ENCODE results near the gene NMUR1.
"Not testable (repeated sequence)": the region's sequence is repeated elsewhere in the genome, so short reads cannot be mapped to it uniquely, and the experiment has no call there.

Gene NMUR1

GRCh38 chr2:231530099-231531011 is at the start of gene NMUR1:
Gene NMUR1, minus strand, starts transcription at chr2:231530445. Its CDS starts 84 bp downstream, at chr2:231530361.
- peak within 1 kb of the TSS; percentile 47 for H3K4me3 Mint-ChIP-seq
- no peak within 1 kb of the TSS for H3K27ac Mint-ChIP-seq
- peaks cover 7% of the 10 kb centered on the region for H3K4me1 Mint-ChIP-seq
- H3K27me3 Mint-ChIP-seq = peaks cover 30% of the 10 kb centered on the region
- peak; percentile 95 for ATAC-seq (ENCODE audit: low read depth)
- no peaks in the 10 kb centered on the region for H3K36me3 Mint-ChIP-seq
- DNase-seq (ENCODE audit: low spot score in 2 of 2) = peak; percentile 75 to 77
- H3K9me3 Mint-ChIP-seq = no peaks in the 10 kb centered on the region

GRCh38 chr2:231579560-231579959 is 49.3 kb upstream of the NMUR1 start:
- DNase-seq (ENCODE audit: low spot score in 2 of 2) = no peak
- Mint-ChIP-seq H3K27ac (no peak overlapping the region), H3K4me1 (peaks cover 6% of the 10 kb centered on the region), H3K9me3 (peaks cover 6% of the 10 kb centered on the region), H3K4me3 (no peak overlapping the region), H3K36me3 (peaks cover 6% of the 10 kb centered on the region), H3K27me3 (peaks cover 9% of the 10 kb centered on the region)
- no peak for ATAC-seq (ENCODE audit: low read depth)

GRCh38 chr2:231578655-231579054 is 48.4 kb upstream of the NMUR1 start:
- H3K4me1 Mint-ChIP-seq; H3K36me3 Mint-ChIP-seq; H3K27ac Mint-ChIP-seq; H3K9me3 Mint-ChIP-seq; DNase-seq (ENCODE audit: low spot score in 2 of 2); ATAC-seq (ENCODE audit: low read depth); H3K27me3 Mint-ChIP-seq; H3K4me3 Mint-ChIP-seq: not testable (repeated sequence)

GRCh38 chr2:231576465-231576864 is 46.2 kb upstream of the NMUR1 start:
- H3K27me3 Mint-ChIP-seq = peaks cover 9% of the 10 kb centered on the region
- ATAC-seq (ENCODE audit: low read depth) (no peak), DNase-seq (ENCODE audit: low spot score in 2 of 2) (no peak)
- H3K4me3 Mint-ChIP-seq = no peak overlapping the region
- H3K36me3 Mint-ChIP-seq = peaks cover 6% of the 10 kb centered on the region
- peaks cover 6% of the 10 kb centered on the region for H3K9me3 Mint-ChIP-seq
- H3K27ac Mint-ChIP-seq = no peak overlapping the region
- H3K4me1 Mint-ChIP-seq = peaks cover 6% of the 10 kb centered on the region

- no peak for DNase-seq (ENCODE audit: low spot score in 2 of 2)
- Mint-ChIP-seq H3K4me3 (no peak overlapping the region), H3K27ac (no peak overlapping the region), H3K27me3 (peaks cover 9% of the 10 kb centered on the region), H3K36me3 (peaks cover 6% of the 10 kb centered on the region), H3K9me3 (peaks cover 6% of the 10 kb centered on the region), H3K4me1 (peaks cover 6% of the 10 kb centered on the region)
- ATAC-seq (ENCODE audit: low read depth) = no peak
These were observed 45.5 kb upstream of the NMUR1 start for GRCh38 chr2:231575612-231576256.

GRCh38 chr2:231573698-231574421 is 43.6 kb upstream of the NMUR1 start:
- DNase-seq (ENCODE audit: low spot score in 2 of 2) = no peak
- Mint-ChIP-seq H3K4me3 (no peak overlapping the region), H3K9me3 (peaks cover 3% of the 10 kb centered on the region), H3K27me3 (peaks cover 5% of the 10 kb centered on the region), H3K36me3 (peaks cover 3% of the 10 kb centered on the region), H3K4me1 (peaks cover 5% of the 10 kb centered on the region), H3K27ac (no peak overlapping the region)
- no peak for ATAC-seq (ENCODE audit: low read depth)

- peaks cover 2% of the 10 kb centered on the region for H3K27me3 Mint-ChIP-seq
- no peak overlapping the region for H3K27ac Mint-ChIP-seq
- no peaks in the 10 kb centered on the region for H3K36me3 Mint-ChIP-seq
- peaks cover 6% of the 10 kb centered on the region for H3K4me1 Mint-ChIP-seq
- H3K9me3 Mint-ChIP-seq = no peaks in the 10 kb centered on the region
- H3K4me3 Mint-ChIP-seq = no peak overlapping the region
- DNase-seq (ENCODE audit: low spot score in 2 of 2) (no peak), ATAC-seq (ENCODE audit: low read depth) (no peak)
These were observed 42.9 kb upstream of the NMUR1 start for GRCh38 chr2:231573096-231573495.

GRCh38 chr2:231571661-231572191 is 41.5 kb upstream of the NMUR1 start:
- Mint-ChIP-seq H3K36me3 (no peaks in the 10 kb centered on the region), H3K9me3 (no peaks in the 10 kb centered on the region), H3K27ac (no peak overlapping the region), H3K4me1 (peaks cover 6% of the 10 kb centered on the region), H3K27me3 (peaks cover 2% of the 10 kb centered on the region), H3K4me3 (no peak overlapping the region)
- DNase-seq (ENCODE audit: low spot score in 2 of 2) = no peak
- no peak for ATAC-seq (ENCODE audit: low read depth)

GRCh38 chr2:231570915-231571314 is 40.7 kb upstream of the NMUR1 start:
- not testable (repeated sequence) for H3K9me3 Mint-ChIP-seq; H3K36me3 Mint-ChIP-seq; H3K4me3 Mint-ChIP-seq; H3K4me1 Mint-ChIP-seq; DNase-seq (ENCODE audit: low spot score in 2 of 2); ATAC-seq (ENCODE audit: low read depth); H3K27ac Mint-ChIP-seq; H3K27me3 Mint-ChIP-seq

GRCh38 chr2:231568785-231569435 is 38.7 kb upstream of the NMUR1 start:
- no peak for ATAC-seq (ENCODE audit: low read depth)
- peaks cover 2% of the 10 kb centered on the region for H3K27me3 Mint-ChIP-seq
- H3K27ac Mint-ChIP-seq = no peak overlapping the region
- H3K4me3 Mint-ChIP-seq = no peak overlapping the region
- no peaks in the 10 kb centered on the region for H3K9me3 Mint-ChIP-seq
- H3K4me1 Mint-ChIP-seq = peaks cover 6% of the 10 kb centered on the region
- no peaks in the 10 kb centered on the region for H3K36me3 Mint-ChIP-seq
- DNase-seq (ENCODE audit: low spot score in 2 of 2) = no peak

- Mint-ChIP-seq H3K27me3 (peaks cover 2% of the 10 kb centered on the region), H3K27ac (no peak overlapping the region), H3K9me3 (no peaks in the 10 kb centered on the region), H3K4me1 (peaks cover 6% of the 10 kb centered on the region), H3K4me3 (no peak overlapping the region), H3K36me3 (no peaks in the 10 kb centered on the region)
- DNase-seq (ENCODE audit: low spot score in 2 of 2) = no peak
- ATAC-seq (ENCODE audit: low read depth) = no peak
These were observed 38.0 kb upstream of the NMUR1 start for GRCh38 chr2:231568098-231568784.

- H3K4me1 Mint-ChIP-seq = peaks cover 6% of the 10 kb centered on the region
- ATAC-seq (ENCODE audit: low read depth) = no peak
- H3K9me3 Mint-ChIP-seq = no peaks in the 10 kb centered on the region
- no peak overlapping the region for H3K4me3 Mint-ChIP-seq
- H3K27me3 Mint-ChIP-seq = peaks cover 2% of the 10 kb centered on the region
- no peak overlapping the region for H3K27ac Mint-ChIP-seq
- no peak for DNase-seq (ENCODE audit: low spot score in 2 of 2)
- H3K36me3 Mint-ChIP-seq = no peaks in the 10 kb centered on the region
These were observed 36.9 kb upstream of the NMUR1 start for GRCh38 chr2:231567159-231567558.
